Stomach (tissue), 9 donors: ENCODE data around the gene ETDA. TPM values are rescaled to one million over a fixed set of nuclear protein-coding genes. Genes with fewer than 3 reads are reported as not detected.
"Not testable (repeated sequence)": the region's sequence is repeated elsewhere in the genome, so short reads cannot be mapped to it uniquely, and the experiment has no call there.

Experiments
- DNase-seq, 2 donors: peaks; one replicate each; pipeline versions ENCODE4 v3.0.0 to v3.0.0-alpha.2; 2013 to 2019
- H3K27ac ChIP-seq, 5 donors: fragments of 200-600 bp in 4 of 5; sonication (generic) in 4 of 5; one replicate each; pipeline ENCODE4 v1.5.1; 2013 to 2019; ENCODE audit warnings: mild to moderate bottlenecking in 1 of 5, moderate library complexity in 1 of 5
- H3K27me3 ChIP-seq, 3 donors: fragments of 200-600 bp; sonication (generic); one replicate each; pipeline ENCODE4 v1.5.1; 2017 to 2019; ENCODE audit warnings: mixed run types in 1 of 3
- H3K36me3 ChIP-seq, 4 donors: fragments of 200-600 bp; sonication (generic); 1 replicate in 3 of 4; 2 replicates in 1 of 4; pipeline ENCODE4 v1.5.1; 2016 to 2019
- H3K4me1 ChIP-seq, 4 donors: fragments of 200-600 bp; sonication (generic); one replicate each; pipeline ENCODE4 v1.5.1; 2016 to 2019
- H3K4me3 ChIP-seq, 4 donors: fragments of 200-600 bp; sonication (generic) in 3 of 4; one replicate each; pipeline ENCODE4 v1.5.1; 2016 to 2019; ENCODE audit warnings: mild to moderate bottlenecking in 1 of 4
- H3K9me3 ChIP-seq, 4 donors: fragments of 200-600 bp; sonication (generic); one replicate each; pipeline ENCODE4 v1.5.1; 2016 to 2019
- EP300 ChIP-seq: sonication (generic); formaldehyde crosslinking; IDR thresholded peaks from one replicate; pipeline ENCODE4 v1.6.1; 2017; ENCODE audit warnings: antibody characterized with exemption
- POLR2A ChIP-seq, 4 donors: fragments of 450-650 bp; IDR thresholded peaks; one replicate each; pipeline ENCODE4 v1.6.1; 2016; ENCODE audit warnings: antibody characterized with exemption in 4 of 4, control low read depth in 2 of 4, mild to moderate bottlenecking in 1 of 4, moderate library complexity in 1 of 4
- POLR2AphosphoS5 ChIP-seq, 3 donors: sonication (generic); formaldehyde crosslinking; IDR thresholded peaks; one replicate each; pipeline ENCODE4 v1.6.1; 2016; ENCODE audit warnings: antibody characterized with exemption in 3 of 3
- WGBS, 5 donors: extraction: QIAGEN DNeasy Blood & Tissue Kit in 3 of 5; methylation state at CpG; one replicate each; pipeline versions ENCODE4 v1.1.5 to v1.1.7; 2013 to 2018; 5-methylcytosine and 5-hydroxymethylcytosine counted together
- intact Hi-C: fragments of 100-400 bp; cut with DNase I; formaldehyde crosslinking; loops from one replicate; pipeline ENCODE4 v1.15.1; 2023; ENCODE audit warnings: low total_unique reads
- polyA plus RNA-seq, 3 donors: library from polyadenylated mRNA; stranded (reverse); fragments of 200-250 nt; gene quantifications; one replicate each; pipeline ENCODE4 v1.2.3, GENCODE V29; 2013
- total RNA-seq, 5 donors: library from RNA; depleted of rRNA; stranded (reverse); fragments of >200 nt; gene quantifications; one replicate each; pipeline versions ENCODE4 v1.1.0 to v1.2.3, GENCODE V29; 2014 to 2016
- TF ChIP-seq, protein P1 (sequence below), 7 experiments: fragments of 450-650 bp in 4 of 7; fragments of 200-600 bp in 3 of 7; sonication (generic) in 3 of 7; IDR thresholded peaks; one replicate each; pipeline ENCODE4 v1.5.1; 2016 to 2019; ENCODE audit warnings: antibody characterized with exemption in 7 of 7, control low read depth in 2 of 7, mild to moderate bottlenecking in 1 of 7
- donor health status: healthy with polysubstance abuse.
- donor health status: Bipolar disorder and iron deficiency.
- donor health status: healthy.

The ETDA gene
- total and polyA plus RNA-seq, 8 donors: not detected

- H3K36me3 ChIP-seq: no peaks in the 10 kb centered on the region
- H3K9me3 ChIP-seq: peaks cover 0 to 6% (median 0%) of the 10 kb centered on the region in 4 donors
- no peak for DNase-seq
- no peaks in the 10 kb centered on the region for H3K4me1 ChIP-seq
- TF ChIP-seq POLR2A (IDR thresholded peaks at IDR 0.05) (no peak), POLR2AphosphoS5 (IDR thresholded peaks at IDR 0.05) (no peak), EP300 (no peak)
- TF ChIP-seq, protein P1, sequence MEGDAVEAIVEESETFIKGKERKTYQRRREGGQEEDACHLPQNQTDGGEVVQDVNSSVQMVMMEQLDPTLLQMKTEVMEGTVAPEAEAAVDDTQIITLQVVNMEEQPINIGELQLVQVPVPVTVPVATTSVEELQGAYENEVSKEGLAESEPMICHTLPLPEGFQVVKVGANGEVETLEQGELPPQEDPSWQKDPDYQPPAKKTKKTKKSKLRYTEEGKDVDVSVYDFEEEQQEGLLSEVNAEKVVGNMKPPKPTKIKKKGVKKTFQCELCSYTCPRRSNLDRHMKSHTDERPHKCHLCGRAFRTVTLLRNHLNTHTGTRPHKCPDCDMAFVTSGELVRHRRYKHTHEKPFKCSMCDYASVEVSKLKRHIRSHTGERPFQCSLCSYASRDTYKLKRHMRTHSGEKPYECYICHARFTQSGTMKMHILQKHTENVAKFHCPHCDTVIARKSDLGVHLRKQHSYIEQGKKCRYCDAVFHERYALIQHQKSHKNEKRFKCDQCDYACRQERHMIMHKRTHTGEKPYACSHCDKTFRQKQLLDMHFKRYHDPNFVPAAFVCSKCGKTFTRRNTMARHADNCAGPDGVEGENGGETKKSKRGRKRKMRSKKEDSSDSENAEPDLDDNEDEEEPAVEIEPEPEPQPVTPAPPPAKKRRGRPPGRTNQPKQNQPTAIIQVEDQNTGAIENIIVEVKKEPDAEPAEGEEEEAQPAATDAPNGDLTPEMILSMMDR (IDR thresholded peaks at IDR 0.05): no peak
- no peak overlapping the region for H3K27ac ChIP-seq
- WGBS, 5 donors: 93 to 99% (median 95%) methylated on average over 5 to 6 of the region's 6 CpGs
- no peak overlapping the region for H3K4me3 ChIP-seq
- no peaks in the 10 kb centered on the region for H3K27me3 ChIP-seq
- intact Hi-C loops: no loop called here
Observed at GRCh38 chrX:135257469-135257868, 5.6 kb downstream of the ETDA start.

DNA sequence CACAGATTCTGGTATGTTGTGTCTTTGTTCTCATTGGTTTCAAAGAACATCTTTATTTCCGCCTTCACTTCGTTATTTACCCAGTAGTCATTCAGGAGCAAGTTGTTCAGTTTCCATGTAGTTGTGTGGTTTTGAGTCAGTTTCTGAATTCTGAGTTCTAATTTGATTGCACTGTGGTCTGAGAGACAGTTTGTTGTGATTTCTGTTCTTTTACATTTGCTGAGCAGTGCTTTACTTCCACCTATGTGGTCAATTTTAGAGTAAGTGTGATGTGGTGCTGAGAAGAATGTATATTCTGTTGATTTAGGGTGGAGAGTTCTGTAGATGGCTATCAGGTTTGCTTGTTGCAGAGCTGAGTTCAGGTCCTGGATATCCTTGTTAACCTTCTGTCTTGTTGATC, 9.1 kb downstream of the ETDA start:
- H3K9me3 ChIP-seq: peaks cover 0 to 28% (median 4%) of the 10 kb centered on the region in 4 donors
- H3K27me3 ChIP-seq, H3K36me3 ChIP-seq, H3K4me1 ChIP-seq, intact Hi-C loops, H3K4me3 ChIP-seq, DNase-seq, H3K27ac ChIP-seq: not testable (repeated sequence)
- WGBS, 5 donors: 78 to 97% (median 87%) methylated on average over 2 of the region's 2 CpGs

- H3K27ac ChIP-seq, H3K4me1 ChIP-seq, H3K36me3 ChIP-seq, intact Hi-C loops, DNase-seq, H3K27me3 ChIP-seq, H3K4me3 ChIP-seq: not testable (repeated sequence)
- WGBS, 5 donors: 80 to 91% (median 86%) methylated on average over 7 to 8 of the region's 8 CpGs
- H3K9me3 ChIP-seq: peaks cover 0 to 40% (median 7%) of the 10 kb centered on the region in 4 donors
Observed at GRCh38 chrX:135263376-135263775, 11.5 kb downstream of the ETDA start.

DNA sequence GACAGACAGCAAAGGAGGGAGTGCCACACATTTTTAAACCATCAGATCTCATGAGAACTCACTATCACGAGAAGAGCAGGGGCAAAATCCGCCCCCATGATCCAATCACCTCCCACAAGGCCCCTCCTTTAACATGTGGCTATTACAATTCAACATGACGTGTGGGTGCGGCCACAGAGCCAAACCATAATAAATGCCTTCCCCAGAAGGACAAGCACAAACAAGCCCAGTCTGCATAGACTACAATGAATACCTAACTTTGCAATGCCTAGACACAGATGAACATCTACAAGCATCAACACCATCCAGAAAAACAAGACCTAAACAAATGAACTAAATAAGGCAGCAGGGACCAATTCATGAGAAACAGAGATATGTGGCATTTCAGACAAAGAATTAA, 12.3 kb downstream of the ETDA start:
- intact Hi-C loops: no loop called here
- Histone ChIP-seq H3K27ac (no peak overlapping the region), H3K9me3 (peaks cover 0 to 48% (median 14%) of the 10 kb centered on the region in 4 donors), H3K4me1 (no peaks in the 10 kb centered on the region), H3K36me3 (no peaks in the 10 kb centered on the region), H3K4me3 (no peak overlapping the region), H3K27me3 (no peaks in the 10 kb centered on the region)
- no peak for DNase-seq
- TF ChIP-seq POLR2A (IDR thresholded peaks at IDR 0.05) (no peak), EP300 (no peak), POLR2AphosphoS5 (IDR thresholded peaks at IDR 0.05) (no peak)
- TF ChIP-seq, protein P1 (IDR thresholded peaks at IDR 0.05): no peak
- WGBS, 5 donors: 75 to 93% (median 86%) methylated on average over 4 of the region's 4 CpGs

DNA sequence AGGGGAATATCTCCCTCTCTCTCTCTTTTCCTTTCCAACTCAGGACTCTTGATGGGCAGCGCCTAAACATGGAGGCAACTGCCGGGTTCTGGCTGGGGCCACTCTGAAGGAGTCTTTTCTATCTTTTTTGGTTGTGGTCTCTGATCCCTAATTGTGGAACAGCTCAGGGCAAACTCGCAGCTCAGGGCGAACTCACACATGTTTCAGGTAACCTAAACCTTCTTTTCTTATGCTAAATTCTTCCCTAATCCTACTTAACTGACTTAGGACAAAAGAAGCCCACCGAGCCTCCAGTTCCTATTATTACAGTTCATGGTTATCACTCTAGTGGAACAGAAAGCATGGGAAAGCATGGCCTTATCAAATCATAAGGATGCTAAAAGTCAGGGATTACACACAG, 21.3 kb downstream of the ETDA start:
- H3K9me3 ChIP-seq: peaks cover 0 to 41% (median 40%) of the 10 kb centered on the region in 4 donors
- H3K4me3 ChIP-seq: no peak overlapping the region
- H3K4me1 ChIP-seq: no peaks in the 10 kb centered on the region
- H3K36me3 ChIP-seq: no peaks in the 10 kb centered on the region
- no peaks in the 10 kb centered on the region for H3K27me3 ChIP-seq
- intact Hi-C loops: no loop called here
- H3K27ac ChIP-seq: no peak overlapping the region
- WGBS, 5 donors: 65 to 90% (median 80%) methylated on average over 5 of the region's 5 CpGs
- no peak for DNase-seq
- TF ChIP-seq, protein P1 (IDR thresholded peaks at IDR 0.05): no peak
- no peak for TF ChIP-seq POLR2AphosphoS5 (IDR thresholded peaks at IDR 0.05)
- no peak for TF ChIP-seq POLR2A (IDR thresholded peaks at IDR 0.05)
